ENCODE measurements around the gene SET. TPM values are rescaled to one million over a fixed set of nuclear protein-coding genes. Genes with fewer than 3 reads are reported as not detected.

The SET gene
- total and polyA plus RNA-seq, 2 experiments from 2014 or later, result 949 to 1,261 TPM

GRCh38 chr9:128727640-128728248, 38.7 kb downstream of the SET start (continued):
- TF ChIP-seq ZNF462 (CRISPR knock-in tag; IDR thresholded peaks at IDR 0.05), result no peak
- TF ChIP-seq ZNF331 (CRISPR knock-in tag; IDR thresholded peaks at IDR 0.05; ENCODE audit: low read depth), result no peak
- no peak for TF ChIP-seq CTCF (conservative IDR thresholded peaks at IDR 0.05; ENCODE audit: low read depth in 2 of 2)
- no peak for TF ChIP-seq JUNB (IDR thresholded peaks at IDR 0.05; ENCODE audit: unreplicated experiment)
- no peak for TF ChIP-seq CREB1 (CRISPR knock-in tag; IDR thresholded peaks at IDR 0.05; ENCODE audit: low read depth)
- no peak for TF ChIP-seq NANOG (IDR thresholded peaks at IDR 0.05; ENCODE audit: borderline replicate concordance)
- TF ChIP-seq ZNF114 (CRISPR knock-in tag; IDR thresholded peaks at IDR 0.05), result no peak
- TF ChIP-seq STAT1 (IDR thresholded peaks at IDR 0.05; ENCODE audit: unreplicated experiment), result no peak

Data from GM23338 (cell line).